ENCODE results near the gene SNAI1.

The SNAI1 gene

GRCh38 chr20:50014570-50015562 lies 32.1 kb downstream of the SNAI1 start:
- no peak for DNase-seq

- DNase-seq: no peak
Measured at GRCh38 chr20:50015636-50015992, 32.8 kb downstream of the SNAI1 start.

GRCh38 chr20:50015993-50016770 lies 33.4 kb downstream of the SNAI1 start:
- no peak for DNase-seq

GRCh38 chr20:50017160-50017559 lies 34.4 kb downstream of the SNAI1 start:
- DNase-seq: no peak

- no peak for DNase-seq
Measured at GRCh38 chr20:50017576-50018248, 34.9 kb downstream of the SNAI1 start.

- DNase-seq: no peak
Measured at GRCh38 chr20:50019466-50020256, 36.9 kb downstream of the SNAI1 start.

GRCh38 chr20:50020288-50020687 lies 37.5 kb downstream of the SNAI1 start:
- DNase-seq: no peak

GRCh38 chr20:50022676-50023075 lies 39.9 kb downstream of the SNAI1 start:
- no peak for DNase-seq

- no peak for DNase-seq
Measured at GRCh38 chr20:50023116-50023805, 40.5 kb downstream of the SNAI1 start.

GRCh38 chr20:50026746-50027575 lies 44.2 kb downstream of the SNAI1 start:
- no peak for DNase-seq

- no peak for DNase-seq
Measured at GRCh38 chr20:50027611-50028105, 44.9 kb downstream of the SNAI1 start.

GRCh38 chr20:50029083-50029696 lies 46.4 kb downstream of the SNAI1 start:
- DNase-seq: no peak

GRCh38 chr20:50029697-50030461 lies 47.1 kb downstream of the SNAI1 start:
- no peak for DNase-seq

- no peak for DNase-seq
Measured at GRCh38 chr20:50032955-50033666, 50.3 kb downstream of the SNAI1 start.

GRCh38 chr20:50034567-50035180 lies 51.9 kb downstream of the SNAI1 start:
- no peak for DNase-seq

- DNase-seq: no peak
Measured at GRCh38 chr20:50036703-50037102, 53.9 kb downstream of the SNAI1 start.

- no peak for DNase-seq
Measured at GRCh38 chr20:50037123-50037522, 54.3 kb downstream of the SNAI1 start.

- DNase-seq: no peak
Measured at GRCh38 chr20:50037575-50037974, 54.8 kb downstream of the SNAI1 start.

All from activated T-cell treated with anti-CD3 and anti-CD28 coated beads, Interleukin-2, amount 50 U/mL, for 1 hour (primary cell).